Heart right ventricle (tissue), 16 donors: ENCODE results near the gene SHISA5. TPM values are rescaled to one million over a fixed set of nuclear protein-coding genes. Genes with fewer than 3 reads are reported as not detected.

Experiments
- ATAC-seq, 8 donors: fragments of 200-7000 bp; cut with Tn5 transposase; one replicate each; pipeline ENCODE4 v1.9.1; 2020; ENCODE audit warnings: mild to moderate bottlenecking in 8 of 8, moderate library complexity in 8 of 8, moderate number of reproducible peaks in 1 of 8
- DNase-seq, 2 donors: peaks; one replicate each; pipeline ENCODE4 v3.0.0-alpha.2; 2020
- H3K27ac ChIP-seq, 10 donors: fragments of 200-600 bp; sonication (generic) in 2 of 10; one replicate each; pipeline versions ENCODE4 v1.5.0 to v1.8.0; 2020 to 2022; ENCODE audit warnings: mild to moderate bottlenecking in 3 of 10
- H3K27me3 ChIP-seq, 7 donors: fragments of 200-600 bp; one replicate each; pipeline ENCODE4 v1.8.0; 2021 to 2022; ENCODE audit warnings: mild to moderate bottlenecking in 2 of 7
- H3K36me3 ChIP-seq, 9 donors: fragments of 200-600 bp; sonication (generic) in 1 of 9; one replicate each; pipeline versions ENCODE4 v1.5.0 to v1.8.0; 2020 to 2022; ENCODE audit warnings: mild to moderate bottlenecking in 2 of 9
- H3K4me1 ChIP-seq, 9 donors: fragments of 200-600 bp; sonication (generic) in 1 of 9; one replicate each; pipeline versions ENCODE4 v1.5.0 to v1.8.0; 2020 to 2022; ENCODE audit warnings: mild to moderate bottlenecking in 4 of 9
- H3K4me3 ChIP-seq, 10 donors: fragments of 200-600 bp; sonication (generic) in 2 of 10; one replicate each; pipeline versions ENCODE4 v1.5.0 to v1.8.0; 2020 to 2022; ENCODE audit warnings: mild to moderate bottlenecking in 7 of 10, moderate library complexity in 2 of 10
- H3K9me3 ChIP-seq, 11 donors: fragments of 200-600 bp in 10 of 11; sonication (generic) in 2 of 11; one replicate each; pipeline versions ENCODE4 v1.5.0 to v1.8.0; 2013 to 2022; ENCODE audit warnings: mild to moderate bottlenecking in 2 of 11, control low read depth in 1 of 11, moderate library complexity in 1 of 11
- CTCF ChIP-seq, 9 donors: fragments of 200-600 bp; sonication (generic) in 2 of 9; IDR thresholded peaks; one replicate each; pipeline versions ENCODE4 v1.5.0 to v1.8.0; 2021 to 2022; ENCODE audit warnings: antibody characterized with exemption in 9 of 9, mild to moderate bottlenecking in 5 of 9, moderate library complexity in 1 of 9
- WGBS, 2 donors: extraction: QIAGEN DNeasy Blood & Tissue Kit; methylation state at CpG; one replicate each; pipeline ENCODE4 v1.1.7; 2013; ENCODE audit warnings: inconsistent platforms in 1 of 2; 5-methylcytosine and 5-hydroxymethylcytosine counted together
- intact Hi-C, 10 donors: fragments of 100-400 bp; cut with DNase I; formaldehyde crosslinking; loops; one replicate each; pipeline versions ENCODE4 v1.11.1 to v1.14.2; 2022
- polyA plus RNA-seq, 2 donors: library from polyadenylated mRNA; stranded (reverse); fragments of 200-250 nt; gene quantifications; one replicate each; pipeline ENCODE4 v1.2.3, GENCODE V29; 2013
- total RNA-seq, 10 donors: library from RNA; stranded (reverse); fragmentation: NEBNext Ultra II Directional in 3 of 10; extraction: Animal tissue kit (Norgen Biotek cat#: 25700) in 3 of 10; gene quantifications; one replicate each; pipeline versions ENCODE4 v1.2.1 to v1.2.4, GENCODE V29; 2021 to 2023
- donor health status: Arrhythmogenic right ventricular cardiomyopathy.
- donor health status: ischemic (EF 13 %, LVEDD 7.1; RV severe dilation, severe dysfunction).
- donor health status: healthy with polysubstance abuse.
- donor health status: DM: no; HTN: yes; CAD: no.
- donor health status: DM: no; HTN: no; CAD: no.
- donor health status: ischemic (EF 25% LVEDD 6.9; RV normal size, moderate dysfunction).
- donor health status: ischemic (EF 25% LVEDD 5.7; RV mildly dilated, moderate dysfunction).
- donor health status: healthy.
- donor health status: DM: yes; HTN: yes; CAD: no.
- donor health status: Ischemic cardiomyopathy.
- donor health status: ischemic (EF 35%, LVEDD 5.7; RV mildly dilated, moderate dysfunction).
- donor health status: nonischemic (EF 11% LVEDD 7.7; RV severe dilation, severe dysfunction).
- donor health status: DM: yes; HTN: yes; CAD: no.
- donor health status: PGD.
- donor health status: ischemic (EF 29% LVEDD 5.4; RV normal size, mild dysfunction).
- donor health status: nonischemic (EF 23%, LVEDD 6.1; RV moderate dilation, normal function).

SHISA5 gene
- total and polyA plus RNA-seq, 12 donors = 34.6 to 95.3 (median 52.9) TPM

- Histone ChIP-seq H3K9me3 (no peaks in the 10 kb centered on the region), H3K4me3 (peak overlapping the region; percentile 34 to 72 (median 65)), H3K27me3 (no peaks in the 10 kb centered on the region), H3K4me1 (peaks cover 22 to 65% (median 57%) of the 10 kb centered on the region in 9 donors), H3K27ac (peak overlapping the region; percentile 89 to 99 (median 98)), H3K36me3 (peaks cover 0 to 70% (median 7%) of the 10 kb centered on the region in 9 donors)
- WGBS, 2 donors = 18 to 22% methylated on average over 21 of the region's 21 CpGs
- intact Hi-C loops = loop anchor here (1.0 to 10.0 kb wide), 12 partner anchors 37 to 219 kb away; partner anchors contain the start of genes SHISA5 (in 4 of the 10), COL7A1 (in 1 of the 10), NCKIPSD (in 1 of the 10) and SLC26A6 (in 1 of the 10)
- TF ChIP-seq CTCF (IDR thresholded peaks at IDR 0.05) = peak; percentile 56 to 92 (median 73)
- ATAC-seq (peak; percentile 92 to 96 (median 94)), DNase-seq (peak; percentile 93 to 99)
Measured at GRCh38 chr3:48465531-48466378, 38.2 kb downstream of the SHISA5 start.

- Histone ChIP-seq H3K4me1 (peaks cover 20 to 59% (median 52%) of the 10 kb centered on the region in 9 donors), H3K36me3 (peaks cover 0 to 70% (median 13%) of the 10 kb centered on the region in 9 donors)
- intact Hi-C loops = loop anchor here (1.0 to 10.0 kb wide), 11 partner anchors 37 to 220 kb away; partner anchors contain the start of genes SHISA5 (in 3 of the 10), COL7A1 (in 1 of the 10), NCKIPSD (in 1 of the 10) and SLC26A6 (in 1 of the 10)
Measured at GRCh38 chr3:48465237-48465530, 38.8 kb downstream of the SHISA5 start.

GRCh38 chr3:48464713-48465221, 39.2 kb downstream of the SHISA5 start:
- intact Hi-C loops = loop anchor here (1.0 to 10.0 kb wide), 13 partner anchors 38 to 220 kb away; partner anchors contain the start of genes SHISA5 (in 3 of the 10), COL7A1 (in 1 of the 10), NCKIPSD (in 1 of the 10) and SLC26A6 (in 1 of the 10)

More at GRCh38 chr3:48465237-48465530, 38.8 kb downstream of the SHISA5 start:
- Histone ChIP-seq H3K4me3 (peak overlapping the region in 3 of 10 donors; percentile 63 to 70 (median 69)), H3K27ac (peak overlapping the region; percentile 89 to 99 (median 98)), H3K27me3 (no peaks in the 10 kb centered on the region), H3K9me3 (no peaks in the 10 kb centered on the region)
- no peak for DNase-seq
- WGBS, 2 donors = 9 to 12% methylated on average over 7 of the region's 7 CpGs
- ATAC-seq = peak in 1 of 8 donors; percentile 7
- no peak for TF ChIP-seq CTCF (IDR thresholded peaks at IDR 0.05)

More at GRCh38 chr3:48464713-48465221, 39.2 kb downstream of the SHISA5 start:
- Histone ChIP-seq H3K27ac (peak overlapping the region; percentile 89 to 99 (median 98)), H3K36me3 (peaks cover 0 to 70% (median 15%) of the 10 kb centered on the region in 9 donors), H3K4me3 (peak overlapping the region in 3 of 10 donors; percentile 63 to 70 (median 69)), H3K4me1 (peaks cover 19 to 55% (median 47%) of the 10 kb centered on the region in 9 donors), H3K27me3 (no peaks in the 10 kb centered on the region), H3K9me3 (no peaks in the 10 kb centered on the region)
- ATAC-seq (no peak), DNase-seq (peak in 1 of 2 donors; percentile 19)
- TF ChIP-seq CTCF (IDR thresholded peaks at IDR 0.05) = no peak
- WGBS, 2 donors = 94% methylated on average over 17 of the region's 17 CpGs
